HCT116 (cell line): ENCODE results near the gene HSPA12A. TPM values are rescaled to one million over a fixed set of nuclear protein-coding genes. Genes with fewer than 3 reads are reported as not detected.

Source experiments
- ATAC-seq: fragments of 200-7000 bp; cut with Tn5 transposase; 2 replicates; pipeline ENCODE4 v1.9.1; 2020; ENCODE audit warnings: mild to moderate bottlenecking, moderate library complexity
- BruUV-seq: library from RNA; stranded (reverse); fragments of 400-500 nt; replicated peaks from 2 replicates; lab custom pipeline; 2021; lab: Mats Ljungman, UMichigan
- CTCF ChIA-PET: fragments of 300-600 bp; sonication (Branson Sonifier 250); formaldehyde crosslinking; loops from one replicate; lab custom pipeline; 2021; ENCODE audit warnings: antibody characterized with exemption; lab: Charles Lee
- POLR2A ChIA-PET: fragments of 300-600, 350-600 bp; sonication (Branson Sonifier 250); formaldehyde crosslinking; loops from one replicate; lab custom pipeline; 2021; ENCODE audit warnings: antibody characterized with exemption; lab: Charles Lee
- RAD21 ChIA-PET, 2 experiments: fragments of 300-600 bp; sonication (Branson Sonifier 250); formaldehyde crosslinking; loops; one replicate each; lab custom pipeline; 2023; ENCODE audit warnings: low total read pairs in 2 of 2; ENCODE audit not compliant: uncharacterized antibody in 2 of 2, unreplicated experiment in 2 of 2, low non-redundant PET in 1 of 2; lab: Charles Lee
- DNase-seq: peaks from one replicate; pipeline ENCODE4 v3.0.0-alpha.2; 2010; ENCODE audit warnings: low read depth, low spot score
- H2AFZ ChIP-seq: fragments of 200-600 bp; shearing (Covaris generic), sonication (generic); 2 replicates; pipeline ENCODE4 v1.6.1; 2017; ENCODE audit warnings: low read depth, mixed run types, mixed read lengths, antibody characterized with exemption, low read length; ENCODE audit not compliant: poor library complexity, severe bottlenecking
- H3K27ac ChIP-seq: 2 replicates; pipeline ENCODE4 v1.5.1; 2012; ENCODE audit warnings: low read depth, low read length
- H3K27me3 ChIP-seq: fragments of 200-600 bp; sonication (generic); 2 replicates; pipeline ENCODE4 v1.6.1; 2016; ENCODE audit warnings: mixed run types, low read length, mixed read lengths; ENCODE audit not compliant: insufficient read depth
- H3K36me3 ChIP-seq, 2 experiments: fragments of 200-500 bp in 1 of 2; fragments of 200-600 bp in 1 of 2; sonication (Bioruptor generic) in 1 of 2; sonication (generic) in 1 of 2; 2 replicates each; pipeline versions ENCODE4 v1.5.1 to v1.6.1; 2014 to 2016; ENCODE audit warnings: low read length in 2 of 2, inconsistent platforms in 1 of 2, mixed read lengths in 1 of 2, mixed run types in 1 of 2; ENCODE audit not compliant: insufficient read depth in 2 of 2, control insufficient read depth in 1 of 2
- H3K4me1 ChIP-seq, 2 experiments: fragments of 200-600 bp in 1 of 2; sonication (generic) in 1 of 2; 2 replicates each; pipeline versions ENCODE4 v1.5.1 to v1.6.1; 2012 to 2017; ENCODE audit warnings: low read length in 2 of 2, inconsistent platforms in 1 of 2, mild to moderate bottlenecking in 1 of 2, mixed read lengths in 1 of 2, mixed run types in 1 of 2, moderate library complexity in 1 of 2; ENCODE audit not compliant: insufficient read depth in 2 of 2, control insufficient read depth in 1 of 2
- H3K4me2 ChIP-seq: fragments of 200-600 bp; sonication (generic); 2 replicates; pipeline ENCODE4 v1.6.1; 2017; ENCODE audit warnings: mixed run types, low read length, mixed read lengths
- H3K4me3 ChIP-seq, 2 experiments: fragments of 200-600 bp in 1 of 2; sonication (generic) in 1 of 2; replicated peaks in 1 of 2; 2 replicates each; pipeline ENCODE4 v1.5.1; 2011 to 2016; ENCODE audit warnings: low read length in 2 of 2, control low read depth in 1 of 2, low read depth in 1 of 2, mild to moderate bottlenecking in 1 of 2, mixed read lengths in 1 of 2, mixed run types in 1 of 2
- H3K79me2 ChIP-seq: fragments of 200-600 bp; sonication (generic); 2 replicates; pipeline ENCODE4 v1.6.1; 2017; ENCODE audit warnings: mild to moderate bottlenecking, mixed run types, low read length, moderate library complexity, mixed read lengths; ENCODE audit not compliant: insufficient read depth
- H3K9ac ChIP-seq: fragments of 200-600 bp; sonication (generic); 2 replicates; pipeline ENCODE4 v1.6.1; 2016; ENCODE audit warnings: low read length, mixed read lengths
- H3K9me2 ChIP-seq: fragments of 200-600 bp; sonication (generic), shearing (Covaris generic); 2 replicates; pipeline ENCODE4 v1.6.1; 2017; ENCODE audit warnings: mixed run types, mild to moderate bottlenecking, moderate library complexity; ENCODE audit not compliant: insufficient read depth
- H3K9me3 ChIP-seq, 2 experiments: fragments of 200-500 bp in 1 of 2; fragments of 200-600 bp in 1 of 2; sonication (Bioruptor generic) in 1 of 2; sonication (generic) in 1 of 2; 2 replicates each; pipeline ENCODE4 v1.6.1; 2014 to 2017; ENCODE audit warnings: low read length in 2 of 2, mixed read lengths in 2 of 2, inconsistent platforms in 1 of 2, low read depth in 1 of 2, mild to moderate bottlenecking in 1 of 2, mixed run types in 1 of 2, moderate library complexity in 1 of 2; ENCODE audit not compliant: control insufficient read depth in 1 of 2, insufficient read depth in 1 of 2
- H4K20me1 ChIP-seq: fragments of 200-600 bp; sonication (generic), shearing (Covaris generic); 2 replicates; pipeline ENCODE4 v1.6.1; 2017; ENCODE audit warnings: mixed run types, mild to moderate bottlenecking, moderate library complexity; ENCODE audit not compliant: insufficient read depth
- CBX3 ChIP-seq: IDR thresholded peaks from 2 replicates; pipeline ENCODE4 v1.6.1; 2012; ENCODE audit warnings: low read depth
- CEBPB ChIP-seq: IDR thresholded peaks from 2 replicates; pipeline ENCODE4 v1.6.1; 2012; ENCODE audit warnings: low read depth
- ELF1 ChIP-seq: IDR thresholded peaks from 2 replicates; pipeline ENCODE4 v1.6.1; 2012; ENCODE audit warnings: low read depth, borderline replicate concordance
- EZH2 ChIP-seq: fragments of 200-600 bp; sonication (generic); IDR thresholded peaks from 2 replicates; pipeline ENCODE4 v1.6.1; 2017; ENCODE audit warnings: antibody characterized with exemption, mixed run types
- EZH2phosphoT487 ChIP-seq: fragments of 200-600 bp; IDR thresholded peaks from 2 replicates; pipeline ENCODE4 v1.6.1; 2018; ENCODE audit warnings: antibody characterized with exemption, borderline replicate concordance
- FOSL1 ChIP-seq: IDR thresholded peaks from 2 replicates; pipeline ENCODE4 v1.6.1; 2012; ENCODE audit warnings: low read depth
- JUND ChIP-seq: IDR thresholded peaks from 2 replicates; pipeline ENCODE4 v1.6.1; 2012
- RAD21 ChIP-seq: IDR thresholded peaks from 2 replicates; pipeline ENCODE4 v1.6.1; 2012; ENCODE audit warnings: low read depth, mild to moderate bottlenecking
- SIN3A ChIP-seq: IDR thresholded peaks from 2 replicates; pipeline ENCODE4 v1.6.1; 2012; ENCODE audit warnings: low read depth
- SP1 ChIP-seq: IDR thresholded peaks from 2 replicates; pipeline ENCODE4 v1.6.1; 2012; ENCODE audit warnings: low read depth
- SRF ChIP-seq: IDR thresholded peaks from 2 replicates; pipeline ENCODE4 v1.6.1; 2012; ENCODE audit warnings: low read depth
- TCF7L2 ChIP-seq: IDR thresholded peaks from 2 replicates; pipeline ENCODE4 v1.7.0; 2011; ENCODE audit warnings: borderline replicate concordance, inconsistent platforms; ENCODE audit not compliant: insufficient read depth, insufficient read length; ENCODE audit errors: extremely low read depth
- YY1 ChIP-seq: IDR thresholded peaks from 2 replicates; pipeline ENCODE4 v1.6.1; 2011; ENCODE audit warnings: low read length, low read depth, moderate library complexity, mild to moderate bottlenecking; ENCODE audit not compliant: insufficient replicate concordance; ENCODE audit errors: extremely low read depth
- ZFX ChIP-seq: fragments of 450-650 bp; IDR thresholded peaks from 2 replicates; pipeline ENCODE4 v1.6.1; 2017
- ZNF274 ChIP-seq: fragments of 200-500 bp; sonication (Bioruptor generic); IDR thresholded peaks from 2 replicates; pipeline ENCODE4 v1.6.1; 2014; ENCODE audit warnings: mild to moderate bottlenecking, low read depth, low read length, inconsistent platforms
- intact Hi-C: fragments of 100-400 bp; cut with micrococcal nuclease; formaldehyde crosslinking; loops from 2 replicates; pipeline ENCODE4 v1.10.0; 2022
- total RNA-seq: library from RNA; stranded (reverse); gene quantifications from one replicate; pipeline ENCODE4 v1.2.1, GENCODE V29; 2021; ENCODE audit not compliant: unreplicated experiment
- TF ChIP-seq, protein P1 (sequence below): IDR thresholded peaks from 2 replicates; pipeline ENCODE4 v1.6.1; 2012
- TF ChIP-seq, protein P2 (sequence below): IDR thresholded peaks from 2 replicates; pipeline ENCODE4 v1.6.1; 2012
- TF ChIP-seq, protein P3 (sequence below), 3 experiments: fragments of 200-600 bp in 1 of 3; sonication (generic) in 1 of 3; IDR thresholded peaks in 2 of 3; conservative IDR thresholded peaks in 1 of 3; 2 replicates each; pipeline ENCODE4 v1.5.1; 2012 to 2017; ENCODE audit warnings: low read depth in 2 of 3, low read length in 2 of 3, antibody characterized with exemption in 1 of 3, borderline replicate concordance in 1 of 3, control low read depth in 1 of 3, mild to moderate bottlenecking in 1 of 3, mixed read lengths in 1 of 3, mixed run types in 1 of 3, moderate library complexity in 1 of 3; ENCODE audit not compliant: insufficient read depth in 1 of 3

Gene HSPA12A
- total RNA-seq, 1 experiment from 2014 or later, result 19.8 TPM

DNA sequence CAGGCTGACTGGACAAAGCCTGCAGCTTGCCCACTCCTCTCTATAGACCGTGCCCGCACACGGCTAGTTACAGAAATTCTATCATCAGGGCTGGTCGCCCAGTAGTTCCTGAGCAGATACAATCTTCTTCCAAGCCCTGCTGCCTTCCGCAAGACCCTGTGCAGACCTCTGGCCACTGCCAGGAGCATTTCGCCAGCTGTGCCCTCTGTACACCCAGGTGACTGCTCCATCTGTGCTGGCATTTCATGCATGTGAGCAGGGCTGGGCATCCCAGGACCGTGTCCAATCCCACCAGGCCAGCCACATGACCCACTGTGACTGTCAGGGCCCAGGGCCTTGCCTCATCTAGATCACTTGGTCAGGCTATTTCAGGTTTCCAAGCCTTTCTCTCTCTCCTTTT lies 36.9 kb downstream of the HSPA12A start:
- intact Hi-C loops, result no loop called here
- Histone ChIP-seq H2AFZ (no peak overlapping the region), H3K4me3 (no peak overlapping the region), H3K9me2 (no peaks in the 10 kb centered on the region), H3K27me3 (no peaks in the 10 kb centered on the region), H3K4me2 (no peak overlapping the region), H4K20me1 (no peaks in the 10 kb centered on the region), H3K27ac (no peak overlapping the region), H3K9ac (no peak overlapping the region), H3K79me2 (no peaks in the 10 kb centered on the region; the same call in 1 of the 2 replicates), H3K9me3 (no peaks in the 10 kb centered on the region), H3K36me3 (no peaks in the 10 kb centered on the region), H3K4me1 (no peaks in the 10 kb centered on the region)
- ChIA-PET RAD21 (no interaction called here), CTCF (no interaction called here), POLR2A (no interaction called here)
- TF ChIP-seq CBX3, result no peak
- TF ChIP-seq RAD21, result no peak
- TF ChIP-seq, protein P1, sequence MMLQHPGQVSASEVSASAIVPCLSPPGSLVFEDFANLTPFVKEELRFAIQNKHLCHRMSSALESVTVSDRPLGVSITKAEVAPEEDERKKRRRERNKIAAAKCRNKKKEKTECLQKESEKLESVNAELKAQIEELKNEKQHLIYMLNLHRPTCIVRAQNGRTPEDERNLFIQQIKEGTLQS, result no peak
- no peak for TF ChIP-seq EZH2phosphoT487
- no peak for TF ChIP-seq CEBPB
- no peak for TF ChIP-seq ZFX
- no peak for TF ChIP-seq TCF7L2
- no peak for TF ChIP-seq SIN3A
- no peak for TF ChIP-seq EZH2
- no peak for TF ChIP-seq ELF1
- no peak for TF ChIP-seq SRF
- no peak for TF ChIP-seq YY1
- TF ChIP-seq FOSL1, result no peak
- TF ChIP-seq JUND, result no peak
- ATAC-seq (0 out of 2 replicates have a peak, but pooled peaks have one; percentile 41), DNase-seq (no peak)
- no TSS peak for BruUV-seq

DNA sequence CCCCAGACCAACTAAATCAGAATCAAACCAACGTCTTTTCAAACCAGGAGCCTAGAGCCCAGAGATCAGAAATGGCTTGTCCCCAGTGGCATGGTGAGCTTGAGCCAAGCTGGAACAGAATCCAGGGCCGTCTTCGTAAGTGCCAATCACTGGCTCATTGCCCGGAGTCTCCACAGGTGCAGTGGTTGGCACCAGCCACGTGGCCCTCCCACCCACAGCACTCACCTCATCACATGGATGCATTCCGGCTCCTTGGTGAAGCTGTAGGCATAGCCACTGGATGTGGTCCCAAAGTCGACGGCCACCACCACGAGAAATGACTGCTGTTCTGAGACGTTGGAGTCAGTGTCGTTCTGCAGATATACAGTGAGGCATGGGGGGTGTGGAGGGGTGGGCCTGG lies 37.4 kb downstream of the HSPA12A start:
- Histone ChIP-seq H3K4me2 (no peak overlapping the region), H3K4me1 (no peaks in the 10 kb centered on the region), H3K9me2 (no peaks in the 10 kb centered on the region), H3K9me3 (no peaks in the 10 kb centered on the region), H3K27ac (no peak overlapping the region), H3K27me3 (no peaks in the 10 kb centered on the region), H3K4me3 (no peak overlapping the region), H2AFZ (no peak overlapping the region), H4K20me1 (no peaks in the 10 kb centered on the region), H3K36me3 (no peaks in the 10 kb centered on the region), H3K9ac (no peak overlapping the region), H3K79me2 (no peaks in the 10 kb centered on the region; the same call in 1 of the 2 replicates)
- DNase-seq (no peak), ATAC-seq (no peak)
- no TSS peak for BruUV-seq
- RAD21 ChIA-PET, result no interaction called here
- POLR2A ChIA-PET, result no interaction called here
- CTCF ChIA-PET, result no interaction called here
- intact Hi-C loops, result no loop called here
- TF ChIP-seq, protein P2, sequence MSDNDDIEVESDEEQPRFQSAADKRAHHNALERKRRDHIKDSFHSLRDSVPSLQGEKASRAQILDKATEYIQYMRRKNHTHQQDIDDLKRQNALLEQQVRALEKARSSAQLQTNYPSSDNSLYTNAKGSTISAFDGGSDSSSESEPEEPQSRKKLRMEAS, result no peak
- TF ChIP-seq TCF7L2, result no peak
- no peak for TF ChIP-seq ZFX
- no peak for TF ChIP-seq EZH2
- TF ChIP-seq, protein P3, sequence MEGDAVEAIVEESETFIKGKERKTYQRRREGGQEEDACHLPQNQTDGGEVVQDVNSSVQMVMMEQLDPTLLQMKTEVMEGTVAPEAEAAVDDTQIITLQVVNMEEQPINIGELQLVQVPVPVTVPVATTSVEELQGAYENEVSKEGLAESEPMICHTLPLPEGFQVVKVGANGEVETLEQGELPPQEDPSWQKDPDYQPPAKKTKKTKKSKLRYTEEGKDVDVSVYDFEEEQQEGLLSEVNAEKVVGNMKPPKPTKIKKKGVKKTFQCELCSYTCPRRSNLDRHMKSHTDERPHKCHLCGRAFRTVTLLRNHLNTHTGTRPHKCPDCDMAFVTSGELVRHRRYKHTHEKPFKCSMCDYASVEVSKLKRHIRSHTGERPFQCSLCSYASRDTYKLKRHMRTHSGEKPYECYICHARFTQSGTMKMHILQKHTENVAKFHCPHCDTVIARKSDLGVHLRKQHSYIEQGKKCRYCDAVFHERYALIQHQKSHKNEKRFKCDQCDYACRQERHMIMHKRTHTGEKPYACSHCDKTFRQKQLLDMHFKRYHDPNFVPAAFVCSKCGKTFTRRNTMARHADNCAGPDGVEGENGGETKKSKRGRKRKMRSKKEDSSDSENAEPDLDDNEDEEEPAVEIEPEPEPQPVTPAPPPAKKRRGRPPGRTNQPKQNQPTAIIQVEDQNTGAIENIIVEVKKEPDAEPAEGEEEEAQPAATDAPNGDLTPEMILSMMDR (IDR thresholded peaks at IDR 0.05 in 2 of 3, conservative IDR thresholded peaks at IDR 0.05 in 1 of 3; ENCODE audit: borderline replicate concordance in 1 of 3, insufficient read depth in 1 of 3, low read depth in 2 of 3, low read length in 2 of 3), result no peak
- TF ChIP-seq, protein P1, result no peak
- no peak for TF ChIP-seq SP1
- no peak for TF ChIP-seq CEBPB
- no peak for TF ChIP-seq ZNF274
